Mucosa of descending colon (tissue), 3 donors: Measurements from ENCODE around the gene REELD1. TPM values are rescaled to one million over a fixed set of nuclear protein-coding genes. Genes with fewer than 3 reads are reported as not detected.

ENCODE experiments used
- ATAC-seq: fragments of 200-7000 bp; cut with Tn5 transposase; one replicate; pipeline ENCODE4 v1.9.1; 2020; ENCODE audit warnings: mild to moderate bottlenecking, moderate library complexity
- DNase-seq, 3 donors: peaks; one replicate each; pipeline ENCODE4 v3.0.0-alpha.2; 2020
- H3K36me3 ChIP-seq: fragments of 200-600 bp; one replicate; pipeline ENCODE4 v1.8.0; 2021; ENCODE audit warnings: low read depth, mild to moderate bottlenecking
- H3K4me1 ChIP-seq: fragments of 200-600 bp; one replicate; pipeline ENCODE4 v1.8.0; 2021; ENCODE audit warnings: low read depth, mild to moderate bottlenecking
- H3K4me3 ChIP-seq: fragments of 200-600 bp; one replicate; pipeline ENCODE4 v1.8.0; 2021; ENCODE audit warnings: mild to moderate bottlenecking
- H3K9me3 ChIP-seq: fragments of 200-600 bp; one replicate; pipeline ENCODE4 v1.8.0; 2021; ENCODE audit warnings: mild to moderate bottlenecking
- intact Hi-C, 2 donors: fragments of 100-400 bp; cut with DNase I in 1 of 2; cut with micrococcal nuclease in 1 of 2; formaldehyde crosslinking; loops; one replicate each; pipeline versions ENCODE4 v1.11.0 to v1.11.1; 2022; cut with DNase I, micrococcal nuclease
- total RNA-seq, 3 donors: library from RNA; stranded (reverse); fragmentation: NEBNext Ultra II Directional in 2 of 3; extraction: Animal tissue kit (Norgen Biotek cat#: 25700) in 2 of 3; gene quantifications; one replicate each; pipeline versions ENCODE4 v1.2.1 to v1.2.4, GENCODE V29; 2021 to 2023
- TF ChIP-seq, protein P1 (sequence below): fragments of 200-600 bp; IDR thresholded peaks from one replicate; pipeline ENCODE4 v1.8.0; 2022; ENCODE audit warnings: antibody characterized with exemption, mild to moderate bottlenecking
- donor health status: DM: no; HTN: no; CAD: no; lungs with moderate emphysema.
- donor health status: DM: no; HTN: no; CAD: no.
- donor health status: DM: no; HTN: yes; CAD: no.

The REELD1 gene
- total RNA-seq, 3 donors from 2014 or later, result 0.29 to 0.31 TPM; not detected in 1

DNA sequence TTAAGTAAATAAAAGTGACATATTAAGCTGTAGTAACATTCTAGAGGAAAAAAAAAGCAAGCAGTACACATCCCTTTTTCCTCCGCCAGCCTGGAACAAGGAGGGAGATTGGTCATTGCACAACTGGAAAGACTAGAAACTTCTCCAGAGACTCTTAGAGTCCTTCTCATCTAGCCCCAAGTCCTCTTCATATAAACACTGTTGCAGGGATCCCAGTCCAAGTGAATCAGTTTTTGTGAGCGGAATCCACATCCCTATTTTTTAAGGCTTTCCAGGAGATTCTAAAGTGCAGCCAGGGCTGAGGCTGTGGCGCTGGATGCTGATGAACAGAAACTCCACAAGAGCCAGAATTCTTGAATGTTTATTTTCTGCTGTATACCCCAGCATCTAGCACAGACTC is 23.8 kb downstream of the REELD1 start:
- intact Hi-C loops, result no loop called here
- no peaks in the 10 kb centered on the region for H3K36me3 ChIP-seq
- TF ChIP-seq, protein P1, sequence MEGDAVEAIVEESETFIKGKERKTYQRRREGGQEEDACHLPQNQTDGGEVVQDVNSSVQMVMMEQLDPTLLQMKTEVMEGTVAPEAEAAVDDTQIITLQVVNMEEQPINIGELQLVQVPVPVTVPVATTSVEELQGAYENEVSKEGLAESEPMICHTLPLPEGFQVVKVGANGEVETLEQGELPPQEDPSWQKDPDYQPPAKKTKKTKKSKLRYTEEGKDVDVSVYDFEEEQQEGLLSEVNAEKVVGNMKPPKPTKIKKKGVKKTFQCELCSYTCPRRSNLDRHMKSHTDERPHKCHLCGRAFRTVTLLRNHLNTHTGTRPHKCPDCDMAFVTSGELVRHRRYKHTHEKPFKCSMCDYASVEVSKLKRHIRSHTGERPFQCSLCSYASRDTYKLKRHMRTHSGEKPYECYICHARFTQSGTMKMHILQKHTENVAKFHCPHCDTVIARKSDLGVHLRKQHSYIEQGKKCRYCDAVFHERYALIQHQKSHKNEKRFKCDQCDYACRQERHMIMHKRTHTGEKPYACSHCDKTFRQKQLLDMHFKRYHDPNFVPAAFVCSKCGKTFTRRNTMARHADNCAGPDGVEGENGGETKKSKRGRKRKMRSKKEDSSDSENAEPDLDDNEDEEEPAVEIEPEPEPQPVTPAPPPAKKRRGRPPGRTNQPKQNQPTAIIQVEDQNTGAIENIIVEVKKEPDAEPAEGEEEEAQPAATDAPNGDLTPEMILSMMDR, result no peak
- no peaks in the 10 kb centered on the region for H3K9me3 ChIP-seq
- no peak for ATAC-seq
- DNase-seq, result no peak
- H3K4me3 ChIP-seq, result no peak overlapping the region
- H3K4me1 ChIP-seq, result peaks cover 10% of the 10 kb centered on the region

GRCh38 chr4:146243141-146243882 is 29.0 kb downstream of the REELD1 start:
- DNase-seq, result peak in 1 of 3 donors; percentile 35
- peaks cover 16% of the 10 kb centered on the region for H3K4me1 ChIP-seq
- H3K4me3 ChIP-seq, result no peak overlapping the region
- TF ChIP-seq, protein P1, result no peak
- intact Hi-C loops, result no loop called here
- no peak for ATAC-seq
- H3K36me3 ChIP-seq, result no peaks in the 10 kb centered on the region
- H3K9me3 ChIP-seq, result no peaks in the 10 kb centered on the region

DNA sequence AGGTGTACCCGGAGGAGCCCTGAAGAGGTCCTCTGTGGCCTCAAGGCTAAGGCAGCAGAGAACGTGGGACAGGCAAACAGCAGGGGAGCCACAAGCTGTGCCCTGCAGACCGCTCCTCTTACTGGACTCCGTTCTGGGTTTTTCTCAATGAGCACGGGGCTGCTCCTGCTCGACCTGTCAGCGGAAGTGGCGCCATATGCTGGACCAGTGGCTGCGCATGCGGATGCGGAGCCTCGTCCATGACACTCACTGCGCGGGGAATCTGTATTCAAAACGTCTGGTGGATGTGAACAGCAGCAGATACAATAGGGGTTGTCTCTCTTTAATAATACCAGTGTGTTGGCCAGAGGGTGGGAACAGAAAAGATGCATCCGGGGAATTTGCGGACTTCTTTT is 29.5 kb downstream of the REELD1 start:
- H3K36me3 ChIP-seq, result no peaks in the 10 kb centered on the region
- H3K9me3 ChIP-seq, result no peaks in the 10 kb centered on the region
- intact Hi-C loops, result no loop called here
- no peak for ATAC-seq
- TF ChIP-seq, protein P1, result no peak
- H3K4me1 ChIP-seq, result peaks cover 16% of the 10 kb centered on the region
- no peak for DNase-seq
- H3K4me3 ChIP-seq, result no peak overlapping the region

- Histone ChIP-seq H3K4me3 (no peak overlapping the region), H3K9me3 (no peaks in the 10 kb centered on the region), H3K36me3 (no peaks in the 10 kb centered on the region), H3K4me1 (peaks cover 16% of the 10 kb centered on the region)
- intact Hi-C loops, result no loop called here
- ATAC-seq (no peak), DNase-seq (no peak)
- TF ChIP-seq, protein P1, result no peak
Measured at GRCh38 chr4:146244496-146244895, 30.2 kb downstream of the REELD1 start.

- peak in 2 of 3 donors; percentile 21 to 45 for DNase-seq
- Histone ChIP-seq H3K4me3 (no peak overlapping the region), H3K36me3 (no peaks in the 10 kb centered on the region), H3K4me1 (peaks cover 16% of the 10 kb centered on the region), H3K9me3 (no peaks in the 10 kb centered on the region)
- intact Hi-C loops, result no loop called here
- ATAC-seq, result peak; percentile 35
- TF ChIP-seq, protein P1, result no peak
Measured at GRCh38 chr4:146245246-146245645, 30.9 kb downstream of the REELD1 start.
